CD4-positive, alpha-beta T cell treated with Interleukin-12 subunit alpha and Interleukin-12 subunit beta, for 1 hour (primary cell): ENCODE data around the gene POLR2E.
"Not testable (repeated sequence)": the region's sequence is repeated elsewhere in the genome, so short reads cannot be mapped to it uniquely, and the experiment has no call there.

ENCODE experiments used
- DNase-seq: peaks from one replicate; pipeline ENCODE4 v3.0.0-alpha.2; 2020

Gene POLR2E

GRCh38 chr19:1094978-1095701, at the start of gene POLR2E:
TSS of gene POLR2E (minus strand) at chr19:1095375. CDS start at chr19:1095315, 60 bp downstream.
- DNase-seq: peak; percentile 98

DNA sequence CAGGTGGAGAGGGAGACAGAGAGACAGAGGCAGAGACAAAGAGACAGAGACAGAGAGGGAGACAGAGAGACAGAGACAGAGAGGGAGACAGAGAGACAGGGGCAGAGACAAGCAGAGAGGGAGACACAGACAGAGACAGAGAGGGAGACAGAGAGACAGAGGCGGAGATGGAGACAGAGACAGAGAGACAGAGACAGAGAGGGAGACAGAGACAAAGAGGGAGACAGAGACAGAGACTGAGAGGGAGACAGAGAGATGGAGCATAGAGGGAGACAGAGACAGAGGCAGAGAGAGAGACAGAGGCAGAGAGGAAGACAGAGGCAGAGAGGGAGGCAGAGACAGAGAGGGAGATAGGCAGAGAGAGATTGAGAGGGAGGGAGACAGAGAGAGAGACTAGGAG, 49.6 kb upstream of the POLR2E start:
- no peak for DNase-seq

- DNase-seq: no peak
Observed at GRCh38 chr19:1143828-1144399, 48.7 kb upstream of the POLR2E start.

- no peak for DNase-seq
Observed at GRCh38 chr19:1141944-1142343, 46.8 kb upstream of the POLR2E start.

GRCh38 chr19:1140272-1141027, 45.3 kb upstream of the POLR2E start:
- no peak for DNase-seq

DNA sequence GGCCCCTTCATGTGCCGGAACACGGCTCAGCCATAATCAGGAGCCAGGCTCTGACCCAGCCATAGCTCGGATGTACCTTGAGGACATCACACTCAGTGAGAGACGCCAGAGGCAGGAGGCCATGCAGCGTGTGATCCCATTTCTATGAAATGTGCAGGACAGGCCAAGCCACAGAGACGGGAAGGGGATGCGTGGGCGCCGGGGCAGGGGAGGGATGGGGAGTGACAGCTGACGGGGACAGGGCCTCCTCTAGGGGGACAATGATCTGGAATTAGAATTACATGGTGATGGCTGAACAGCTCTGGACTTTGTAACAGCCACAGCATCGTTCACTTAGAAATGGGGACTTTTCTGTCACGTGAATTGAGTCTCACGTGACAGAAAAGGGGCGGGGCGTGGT, 44.0 kb upstream of the POLR2E start:
- no peak for DNase-seq

GRCh38 chr19:1138121-1138520, 42.9 kb upstream of the POLR2E start:
- DNase-seq: no peak

GRCh38 chr19:1136621-1137317, 41.6 kb upstream of the POLR2E start:
- DNase-seq: no peak

- DNase-seq: no peak
Observed at GRCh38 chr19:1136201-1136600, 41.0 kb upstream of the POLR2E start.

GRCh38 chr19:1135454-1135853, 40.3 kb upstream of the POLR2E start:
- DNase-seq: no peak

GRCh38 chr19:1134431-1134830, 39.3 kb upstream of the POLR2E start:
- no peak for DNase-seq

DNA sequence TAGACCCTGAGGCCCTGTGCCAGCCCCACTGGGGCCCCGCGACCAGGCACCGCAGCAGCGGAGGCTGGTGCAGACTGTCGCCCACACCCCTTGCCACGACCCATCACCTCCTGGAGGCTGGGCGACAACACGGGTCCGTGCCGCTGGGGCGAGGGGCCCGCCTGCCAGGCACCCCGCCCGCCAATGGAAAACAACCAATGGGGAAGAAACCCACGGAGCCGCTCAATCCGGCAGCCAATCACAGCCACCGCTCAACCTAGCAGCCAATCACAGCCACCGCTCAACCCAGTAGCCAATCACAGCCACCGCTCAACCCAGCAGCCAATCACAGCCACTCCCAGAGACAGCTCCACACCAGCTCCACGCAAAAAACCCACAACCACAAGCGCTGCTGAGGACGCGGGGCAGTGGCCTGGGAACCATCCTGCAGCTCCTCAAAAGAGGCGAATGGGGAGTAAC, 38.3 kb upstream of the POLR2E start:
- peak; percentile 89 for DNase-seq

- DNase-seq: peak; percentile 42
Observed at GRCh38 chr19:1132552-1133383, 37.6 kb upstream of the POLR2E start.

DNA sequence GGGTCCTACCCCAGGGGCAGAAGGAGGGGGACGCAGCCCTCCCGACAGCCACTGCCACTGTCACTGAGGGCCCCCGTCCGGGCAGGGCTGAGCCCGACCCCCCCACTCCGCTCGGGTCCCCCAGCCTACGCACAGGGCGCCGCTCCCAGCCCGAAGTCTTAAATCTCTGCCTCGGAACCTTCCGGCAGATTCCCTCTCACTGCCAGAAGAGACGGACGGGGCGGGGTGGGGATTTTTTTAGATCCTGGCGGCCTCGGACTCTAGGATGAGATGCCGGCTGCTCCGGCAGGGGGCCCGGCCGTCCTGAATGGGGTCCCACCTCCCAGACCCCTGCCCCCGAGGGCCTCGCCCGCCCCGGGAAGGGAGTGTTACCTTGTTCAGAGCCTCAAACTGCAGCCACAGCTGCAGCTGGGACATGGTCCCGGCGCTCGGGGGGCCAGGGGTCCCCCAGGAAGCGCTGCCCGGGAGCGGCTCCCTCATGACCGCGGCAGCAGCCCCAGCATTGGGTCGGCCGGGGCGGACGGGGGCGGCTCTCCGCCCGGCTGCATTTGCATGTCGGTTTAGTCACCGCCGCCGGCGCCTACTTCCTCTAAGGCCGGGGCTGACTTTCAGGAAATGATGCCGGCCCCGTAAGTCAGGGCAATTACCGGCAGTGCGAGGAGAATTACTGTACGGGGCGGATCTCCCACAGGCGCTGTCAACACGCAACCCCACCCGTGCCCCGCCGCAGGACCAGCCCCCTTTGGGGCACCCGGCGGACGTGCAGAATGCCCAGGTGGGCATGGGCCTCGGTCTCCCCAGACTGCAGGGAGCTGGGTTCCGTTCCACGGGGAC, 36.8 kb upstream of the POLR2E start:
- DNase-seq: peak; percentile 87

DNA sequence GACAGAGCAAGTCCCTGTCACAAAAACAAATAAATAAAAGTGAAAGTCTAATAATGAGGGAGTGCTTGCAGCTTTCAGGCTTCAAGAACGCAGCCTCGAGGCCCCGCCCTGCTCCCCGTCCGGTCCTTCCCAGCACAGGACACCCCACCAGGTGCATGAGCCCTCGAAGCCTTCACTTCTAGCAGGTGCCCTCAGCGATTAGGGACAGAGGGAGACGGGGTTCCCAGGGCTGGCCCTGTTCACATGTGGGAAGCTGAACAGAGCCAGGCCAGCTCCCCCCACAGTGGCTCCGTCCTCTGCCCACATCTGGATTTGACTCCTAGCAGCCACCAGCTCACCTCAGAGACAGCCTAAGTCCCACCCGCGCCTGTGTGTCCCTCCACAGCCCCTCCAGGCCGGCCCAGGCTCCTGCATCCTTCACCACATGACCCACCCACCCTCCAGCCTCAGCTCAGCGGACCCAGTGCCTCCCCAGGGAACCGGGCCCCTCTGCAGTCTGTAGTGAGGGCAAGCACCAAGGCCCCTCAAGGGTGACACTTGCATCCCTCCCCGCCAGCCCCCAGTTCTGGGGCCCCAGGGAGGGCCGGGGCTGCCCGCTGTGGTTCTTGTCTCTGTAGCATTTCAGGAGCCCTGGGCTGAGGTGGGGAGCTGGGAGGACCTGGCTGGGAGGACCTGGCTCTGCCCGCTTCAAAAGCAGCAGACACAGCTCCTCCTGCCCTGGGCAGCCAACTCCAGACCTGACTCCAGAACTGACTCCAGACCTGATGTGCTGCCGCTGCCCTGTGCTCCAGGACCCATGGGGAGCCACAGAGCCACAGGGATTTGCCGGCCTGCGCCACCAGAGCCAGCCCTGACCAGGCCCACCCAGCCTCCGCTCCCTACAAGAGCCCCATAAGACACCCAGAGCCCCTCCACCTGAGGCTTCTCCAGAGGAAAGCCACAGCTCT, 35.9 kb upstream of the POLR2E start:
- DNase-seq: peak; percentile 49

DNA sequence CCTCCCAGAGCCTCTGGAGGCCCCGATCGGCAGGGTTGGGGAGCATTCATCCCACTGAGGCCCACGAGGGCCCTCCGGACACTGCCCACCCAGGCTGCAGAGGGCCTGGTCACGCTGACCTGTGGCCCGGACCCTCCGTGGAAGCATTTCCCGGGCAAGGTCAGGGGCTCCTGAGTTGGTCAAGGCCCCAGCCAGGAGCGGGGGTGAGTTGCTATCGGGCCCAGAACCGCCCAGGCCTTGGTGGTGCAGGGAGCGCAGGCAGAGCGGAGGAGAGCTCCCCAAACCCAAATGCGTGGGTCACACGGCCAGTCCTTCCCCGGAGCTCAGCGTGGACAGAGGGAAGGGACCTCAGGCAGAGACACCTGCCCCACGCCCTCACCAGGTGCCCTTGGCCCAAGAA, 34.4 kb upstream of the POLR2E start:
- no peak for DNase-seq

DNA sequence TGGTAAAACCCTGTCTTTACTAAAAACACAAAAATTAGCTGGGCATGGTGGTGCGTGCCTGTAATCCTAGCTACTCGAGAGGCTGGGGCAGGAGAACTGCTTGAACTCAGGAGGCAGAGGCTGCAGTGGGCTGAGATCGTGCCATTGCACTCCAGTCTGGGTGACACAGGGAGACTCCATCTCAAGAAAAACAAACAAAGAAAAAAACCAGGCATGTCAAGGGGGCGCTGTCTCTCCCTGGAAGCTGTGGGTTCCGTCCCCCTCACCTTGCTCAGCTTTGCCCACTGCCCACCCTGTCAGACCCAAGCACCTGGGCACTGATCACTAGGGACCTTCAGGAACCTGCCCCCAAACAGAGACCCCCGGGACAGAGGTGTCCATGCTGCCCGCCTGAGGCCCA, 33.9 kb upstream of the POLR2E start:
- DNase-seq: not testable (repeated sequence)

DNA sequence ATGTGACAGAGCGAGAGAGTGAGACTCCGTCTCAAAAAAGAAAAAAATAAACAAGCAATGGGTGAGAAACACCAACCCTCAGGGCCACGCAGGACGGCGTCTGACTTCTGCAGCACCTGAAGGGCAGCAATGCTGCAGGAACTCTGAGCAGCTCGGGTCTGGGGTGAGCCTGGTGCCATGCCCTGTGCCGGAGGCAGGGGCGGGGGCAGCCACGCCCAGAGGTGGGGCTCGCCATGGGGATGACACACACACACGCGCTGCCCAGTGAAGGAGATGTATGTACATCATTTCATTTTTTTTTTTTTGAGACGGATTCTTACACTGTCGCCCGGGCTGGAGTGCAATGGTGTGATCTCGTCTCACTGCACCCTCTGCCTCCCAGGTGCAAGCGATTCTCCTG, 32.9 kb upstream of the POLR2E start:
- no peak for DNase-seq

- DNase-seq: no peak
Observed at GRCh38 chr19:1126984-1127760, 32.0 kb upstream of the POLR2E start.
